Transverse colon (tissue), 4 donors: ENCODE measurements around the gene KCNJ10.

ENCODE experiments used
- CTCF ChIP-seq, 5 experiments: fragments of 200-600 bp in 3 of 5; fragments of 450-650 bp in 2 of 5; sonication (generic) in 3 of 5; IDR thresholded peaks; 1 replicate in 2 of 5; 2 replicates in 3 of 5; pipeline ENCODE4 v1.5.1; 2016 to 2017; ENCODE audit warnings: antibody characterized with exemption in 5 of 5, inconsistent platforms in 3 of 5, mild to moderate bottlenecking in 2 of 5, moderate library complexity in 1 of 5
- POLR2A ChIP-seq: fragments of 450-650 bp; IDR thresholded peaks from one replicate; pipeline ENCODE4 v1.6.1; 2016; ENCODE audit warnings: antibody characterized with exemption, mild to moderate bottlenecking, moderate library complexity
- POLR2AphosphoS5 ChIP-seq, 3 donors: sonication (generic); formaldehyde crosslinking; IDR thresholded peaks; one replicate each; pipeline ENCODE4 v1.6.1; 2016; ENCODE audit warnings: antibody characterized with exemption in 3 of 3

DNA sequence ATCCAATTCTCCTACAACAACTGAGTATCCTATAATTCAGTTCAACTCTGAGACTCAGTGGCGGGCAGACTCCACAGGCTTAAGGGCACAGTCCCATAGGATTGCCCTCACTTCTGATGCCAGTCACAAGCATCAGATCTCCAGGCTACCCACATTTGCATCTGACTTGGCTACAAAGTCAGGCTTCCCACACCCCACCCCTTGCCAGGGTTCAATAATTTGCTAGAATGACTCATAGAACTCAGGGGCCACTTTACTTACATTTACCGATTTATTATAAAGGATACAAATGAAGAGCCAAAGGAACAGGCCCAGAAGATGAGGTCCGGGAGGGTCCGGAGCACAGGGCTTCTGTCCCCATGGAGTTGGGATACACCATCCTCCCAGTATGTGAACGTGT is 80.0 kb downstream of the KCNJ10 start:
- TF ChIP-seq CTCF (IDR thresholded peaks at IDR 0.05) (no peak), POLR2AphosphoS5 (IDR thresholded peaks at IDR 0.05) (no peak), POLR2A (no peak)
